ENCODE measurements around the gene BLOC1S4.
"Not testable (repeated sequence)": the region's sequence is repeated elsewhere in the genome, so short reads cannot be mapped to it uniquely, and the experiment has no call there.

BLOC1S4 gene

DNA sequence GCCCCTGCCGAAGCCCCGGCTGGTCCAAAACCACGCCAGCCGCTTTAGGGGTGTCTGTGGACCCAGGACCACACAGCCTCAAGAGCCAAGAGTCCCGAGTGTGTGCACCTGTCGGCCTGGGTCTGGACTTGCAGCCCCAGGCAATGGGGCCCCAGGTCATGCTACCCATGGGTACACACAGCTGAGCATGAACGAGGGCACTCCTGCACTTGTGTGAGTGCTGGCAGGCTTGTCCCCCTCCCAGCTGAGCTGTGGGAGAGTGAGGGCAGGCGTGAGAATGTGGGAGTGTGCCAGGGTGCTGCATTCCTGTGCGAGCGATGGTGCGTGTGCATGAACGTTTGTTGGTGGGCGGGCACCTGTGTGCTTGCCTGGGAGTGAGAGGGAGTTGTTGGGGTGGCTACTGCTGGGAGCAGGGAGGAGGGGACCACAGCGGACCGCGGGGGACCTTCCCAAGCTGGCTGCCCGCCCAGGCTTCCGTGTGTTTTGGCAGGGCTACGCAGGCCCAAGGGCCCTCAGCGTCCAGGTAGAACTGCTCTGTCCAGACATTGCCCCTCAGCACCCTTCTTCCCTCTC is 30.8 kb downstream of the BLOC1S4 start:
- DNase-seq, result no peak

DNA sequence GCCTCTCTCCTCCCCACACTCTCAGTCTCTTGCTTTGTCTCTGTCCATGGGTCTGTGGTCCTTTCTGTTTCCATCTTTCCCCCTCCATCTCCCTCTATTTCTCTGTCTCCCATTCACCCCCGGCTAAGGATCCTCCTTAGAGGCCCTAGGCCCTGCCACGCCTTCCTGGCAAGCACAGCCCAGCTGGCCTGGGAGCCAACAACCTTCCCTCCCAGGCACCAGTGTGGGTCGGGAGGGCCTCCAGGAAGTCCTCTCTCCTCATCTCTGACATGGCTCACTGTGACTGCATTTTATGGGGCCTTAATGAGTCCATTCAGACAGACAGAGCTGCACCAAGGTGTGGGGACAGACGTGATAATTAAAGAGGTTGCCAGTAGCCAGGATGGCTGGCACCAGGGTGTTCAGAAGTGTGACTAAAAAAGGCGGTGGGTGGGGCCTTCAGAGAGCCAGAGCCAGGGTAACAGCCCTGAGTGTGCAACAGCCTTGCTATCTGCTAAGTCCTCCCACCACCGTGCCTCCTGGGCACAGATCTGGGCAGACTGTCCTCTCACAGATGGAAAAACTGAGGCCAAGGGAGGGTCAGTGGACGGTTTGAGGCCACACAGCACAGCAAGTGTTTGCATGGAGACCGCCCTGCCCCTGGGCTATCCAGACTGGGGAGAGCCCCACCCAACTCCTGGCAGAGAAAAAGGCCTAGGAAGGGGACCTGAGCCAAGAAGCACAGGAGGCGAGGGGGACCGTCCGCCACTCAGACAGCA is 31.5 kb downstream of the BLOC1S4 start:
- no peak for DNase-seq

DNA sequence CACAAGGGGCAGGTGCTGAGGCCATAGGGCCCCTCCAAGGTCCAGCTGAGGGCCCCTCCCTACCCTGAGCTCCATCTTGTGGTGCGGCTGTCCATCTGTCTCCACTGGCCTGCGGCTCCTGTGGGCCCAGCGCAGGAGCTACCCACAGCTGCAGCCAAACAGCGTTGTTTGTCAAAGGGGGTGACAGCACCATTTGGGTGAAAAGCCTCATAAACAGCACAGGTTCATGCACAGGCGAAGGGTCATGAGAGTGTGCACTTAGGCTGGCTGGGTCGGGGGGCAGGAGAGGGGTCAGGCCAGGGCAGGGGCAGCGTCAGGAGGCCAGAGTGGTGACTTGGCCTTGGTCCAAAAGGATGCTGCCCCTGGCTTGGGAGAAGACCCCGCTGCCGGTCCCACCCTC is 32.3 kb downstream of the BLOC1S4 start:
- no peak for DNase-seq

DNA sequence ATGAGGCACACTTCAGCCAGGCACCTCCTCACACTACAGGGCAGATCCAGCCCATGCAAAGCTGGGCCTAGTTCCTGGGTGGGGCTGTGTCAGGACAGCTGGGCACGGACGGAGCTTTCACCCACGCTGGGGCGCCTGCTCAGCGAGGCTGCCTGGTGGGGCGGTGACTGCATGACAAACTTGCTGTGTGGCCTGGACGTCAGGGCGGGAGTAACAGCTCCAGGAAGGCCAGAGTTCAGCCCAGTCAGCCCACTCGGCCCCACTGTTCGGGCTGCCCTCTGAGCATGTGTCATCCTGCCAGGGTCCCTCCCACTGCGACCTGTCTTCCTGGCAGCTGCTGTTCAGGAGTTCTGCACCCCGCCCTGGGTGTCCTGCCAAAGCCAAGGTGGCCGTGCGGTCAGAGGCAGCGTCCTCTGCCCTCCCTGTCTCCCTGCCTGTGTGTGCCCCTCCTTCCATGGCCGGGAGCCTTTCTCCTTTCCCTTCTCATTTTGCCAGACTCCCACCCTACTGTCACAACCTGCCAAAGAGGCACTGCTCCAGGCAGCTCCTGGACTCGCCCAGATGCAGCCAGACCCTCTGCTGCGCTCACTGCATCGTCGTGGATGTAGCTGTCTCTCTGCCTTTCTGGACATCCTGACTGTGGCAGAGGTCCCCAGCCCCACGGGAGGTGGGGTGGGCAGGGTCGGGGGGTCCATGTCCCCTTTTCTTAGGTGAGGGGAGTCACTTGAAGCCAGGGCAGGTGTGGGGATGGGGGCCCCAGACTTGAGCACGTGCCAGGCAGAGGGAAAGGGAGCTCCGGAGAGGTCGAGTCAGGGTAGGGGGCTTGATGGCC is 33.6 kb downstream of the BLOC1S4 start:
- no peak for DNase-seq

DNA sequence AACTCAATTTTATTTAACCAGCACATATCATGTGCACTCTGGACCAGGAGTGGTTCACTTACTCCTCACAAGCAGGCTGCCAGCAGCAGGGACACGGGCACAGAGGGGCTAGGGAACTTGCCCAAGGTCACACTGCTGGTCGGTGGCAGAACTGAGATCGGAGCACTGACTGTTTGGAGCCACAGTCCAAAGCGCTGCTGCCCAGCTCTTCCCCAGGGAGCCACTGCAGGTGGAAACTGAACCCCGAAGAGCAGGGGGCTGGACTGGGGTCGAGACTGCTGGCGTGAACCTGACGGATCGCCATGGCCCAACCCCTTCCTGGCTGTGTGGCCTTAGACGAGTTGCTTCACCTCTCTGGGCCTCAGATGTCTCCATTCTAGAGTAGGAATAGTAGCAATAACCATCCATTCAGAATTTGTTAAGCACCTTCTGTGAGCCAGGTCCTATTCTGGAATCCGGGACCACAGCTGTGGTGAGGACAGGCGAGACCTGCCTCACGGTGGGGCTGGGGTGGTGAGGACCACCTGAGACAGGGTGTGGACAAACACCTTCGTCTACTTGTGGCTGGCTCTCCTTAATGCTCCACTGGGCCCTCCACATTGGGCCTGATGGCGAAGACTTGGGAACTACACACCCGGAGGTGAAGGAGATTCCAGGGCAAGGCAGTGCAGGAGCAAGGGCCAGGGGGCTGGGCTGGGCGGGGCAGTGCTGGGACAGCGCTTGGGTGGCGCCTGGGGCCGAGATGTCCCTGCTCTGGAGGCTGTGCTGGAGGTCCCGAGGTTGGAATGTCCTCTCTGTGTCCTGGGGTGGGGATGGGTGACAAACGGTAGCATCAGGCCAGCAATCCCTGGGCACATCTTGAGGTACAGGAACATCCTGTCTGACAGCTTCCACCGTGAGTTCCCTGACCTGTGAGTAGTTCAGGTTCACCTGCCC is 34.6 kb downstream of the BLOC1S4 start:
- no peak for DNase-seq

DNA sequence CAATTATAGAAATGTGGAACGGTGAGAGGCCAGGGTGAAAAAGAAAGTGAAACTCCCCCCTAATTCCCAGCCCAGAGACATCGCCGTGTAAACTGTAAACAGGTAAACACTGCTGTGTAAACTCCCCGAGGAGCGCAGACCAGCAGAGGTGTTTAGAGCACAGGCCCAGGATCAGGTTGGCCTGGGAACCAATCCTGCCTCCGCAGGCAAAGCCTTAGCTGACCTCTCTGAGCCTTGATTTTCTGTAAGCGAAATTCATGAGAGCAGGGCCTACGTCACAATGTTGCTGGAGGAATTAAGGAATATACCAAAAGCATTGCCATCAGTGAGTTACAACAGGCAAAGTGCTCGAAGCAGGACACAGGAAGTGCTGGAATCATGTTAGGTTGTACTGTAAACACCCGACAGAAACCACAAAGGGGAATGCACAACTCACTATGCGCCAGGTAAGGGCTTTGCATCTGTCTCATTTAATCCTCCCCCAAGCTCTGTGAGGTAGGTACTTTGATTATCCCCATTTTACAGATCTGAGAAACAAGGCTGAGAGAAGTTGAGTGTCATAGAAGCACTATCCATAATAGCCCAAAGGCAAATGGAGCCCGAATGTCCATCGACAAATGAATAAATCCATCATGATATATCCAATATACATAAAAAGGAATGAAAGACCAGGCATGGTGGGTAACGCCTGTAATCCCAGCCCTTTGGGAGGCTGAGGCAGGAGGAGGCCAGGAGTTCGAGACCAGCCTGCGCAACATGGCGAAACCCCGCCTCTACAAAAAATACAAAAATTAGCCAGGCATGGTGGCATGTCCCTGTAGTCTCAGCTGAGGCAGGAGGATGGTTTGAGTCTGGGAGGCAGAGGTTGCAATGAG is 35.9 kb downstream of the BLOC1S4 start:
- DNase-seq, result no peak

DNA sequence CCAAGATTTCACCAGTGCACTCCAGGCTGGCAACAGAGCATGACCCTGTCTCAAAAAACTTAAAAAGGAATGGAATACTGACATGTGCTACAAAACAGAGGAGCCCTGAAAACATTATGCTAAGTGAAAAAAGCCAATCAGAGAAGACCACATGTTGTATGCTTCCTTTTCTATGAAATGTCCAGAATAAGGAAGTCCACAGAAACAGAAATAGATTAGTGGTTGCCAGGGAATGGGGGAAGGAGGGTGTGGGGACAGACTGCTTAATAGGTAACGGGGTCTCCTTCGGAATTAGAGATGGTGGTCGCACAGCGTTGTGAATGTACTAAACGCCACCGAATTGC is 36.5 kb downstream of the BLOC1S4 start:
- no peak for DNase-seq

DNA sequence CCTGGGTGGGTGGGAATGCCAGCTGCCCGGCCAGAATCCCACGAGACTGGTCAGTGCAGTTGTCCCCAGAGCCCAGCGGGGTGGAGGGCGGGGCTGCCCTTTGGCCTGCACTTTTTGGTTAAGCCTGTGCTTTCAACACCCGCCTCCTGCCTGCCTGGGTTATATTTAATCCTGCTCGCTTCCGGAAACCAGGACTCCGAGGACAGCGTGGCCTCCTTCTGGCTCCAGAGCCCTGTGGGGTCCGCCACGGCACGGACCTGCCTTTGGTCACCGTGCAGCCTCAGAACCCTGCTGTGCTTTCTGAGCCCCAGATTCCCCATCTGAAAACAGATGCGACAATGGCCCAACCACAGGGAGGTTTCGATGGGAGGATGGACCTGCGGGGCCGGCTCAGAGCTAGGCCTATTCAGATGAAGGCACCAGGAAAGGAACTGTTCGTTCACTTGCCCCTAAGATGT is 37.2 kb downstream of the BLOC1S4 start:
- no peak for DNase-seq

DNA sequence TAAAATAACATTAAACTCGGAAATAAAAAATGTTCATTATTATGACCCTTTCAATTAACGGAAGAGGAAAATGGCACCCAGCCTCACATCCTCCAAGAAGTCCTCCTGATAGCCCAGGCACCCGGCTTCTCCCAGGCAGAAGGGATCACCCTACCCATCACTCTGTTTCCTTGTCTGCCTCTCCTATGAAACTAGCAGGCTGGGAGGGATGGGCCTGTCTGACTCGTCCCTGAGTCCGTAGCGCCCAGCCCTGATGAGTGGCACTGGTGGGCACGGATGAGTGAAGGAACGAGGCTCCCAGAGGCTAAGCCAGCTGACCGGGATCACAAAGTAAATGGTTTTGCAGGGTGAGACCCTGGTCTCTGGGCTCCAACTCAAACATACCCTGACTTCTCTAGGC is 37.9 kb downstream of the BLOC1S4 start:
- DNase-seq, result no peak

DNA sequence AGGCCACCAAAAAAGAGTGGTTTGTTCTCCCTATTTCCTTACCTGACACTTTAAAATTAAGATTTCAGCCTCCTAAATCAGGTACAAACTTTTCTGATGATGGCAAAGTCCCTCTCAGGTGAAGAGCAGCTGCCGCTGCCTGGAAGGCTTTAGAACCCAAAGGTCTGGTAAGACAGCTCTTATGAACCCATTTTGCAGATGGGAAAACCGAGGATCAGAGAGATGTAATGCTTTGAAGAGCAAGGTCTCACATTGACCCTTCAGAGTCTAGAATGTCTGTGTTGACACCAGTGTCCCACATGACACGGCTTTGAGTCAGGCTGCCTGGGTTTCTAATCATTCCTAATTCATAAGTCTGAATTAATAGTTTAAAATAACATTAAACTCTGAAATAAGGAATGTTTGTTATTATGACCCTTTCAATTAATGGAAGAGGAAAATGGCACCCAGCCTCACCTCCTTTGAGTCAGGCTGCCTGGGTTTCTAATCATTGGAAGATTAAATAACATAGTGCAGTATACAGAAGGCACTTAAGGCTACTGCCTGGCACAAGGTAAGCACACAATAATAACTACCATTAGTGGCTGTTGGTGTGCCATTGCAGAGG is 38.6 kb downstream of the BLOC1S4 start:
- no peak for DNase-seq

DNA sequence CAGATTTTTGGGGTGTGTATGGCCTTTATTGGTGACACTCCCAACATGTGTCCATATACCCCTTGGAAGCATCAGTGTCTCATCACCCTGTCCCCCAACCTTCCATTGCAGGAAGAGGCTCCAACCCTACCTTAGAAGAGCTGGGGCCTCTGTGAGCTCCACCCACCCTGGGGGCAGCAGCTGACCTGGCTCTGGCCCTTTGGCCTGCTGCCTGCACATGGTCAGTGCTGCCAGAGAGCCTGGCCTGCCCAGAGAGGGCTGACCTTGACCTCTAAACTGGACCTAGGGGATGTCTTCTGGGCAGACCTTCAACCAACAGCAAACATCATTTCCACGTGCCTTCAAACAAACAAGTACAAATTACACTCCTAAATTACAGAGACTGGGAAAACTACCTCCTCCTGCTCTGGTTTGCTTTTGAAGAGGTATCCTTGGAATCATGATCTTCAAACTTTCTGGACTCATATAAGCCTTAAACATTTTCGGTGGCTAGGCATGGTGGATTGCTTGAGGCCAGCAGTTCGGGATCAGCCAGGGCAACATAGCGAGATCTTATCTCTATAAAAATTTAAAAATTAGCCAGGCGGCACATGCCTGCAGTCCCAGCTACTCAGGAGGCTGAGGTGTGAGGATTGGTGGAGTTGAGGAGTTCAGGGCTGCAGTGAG is 39.2 kb downstream of the BLOC1S4 start:
- DNase-seq, result no peak

DNA sequence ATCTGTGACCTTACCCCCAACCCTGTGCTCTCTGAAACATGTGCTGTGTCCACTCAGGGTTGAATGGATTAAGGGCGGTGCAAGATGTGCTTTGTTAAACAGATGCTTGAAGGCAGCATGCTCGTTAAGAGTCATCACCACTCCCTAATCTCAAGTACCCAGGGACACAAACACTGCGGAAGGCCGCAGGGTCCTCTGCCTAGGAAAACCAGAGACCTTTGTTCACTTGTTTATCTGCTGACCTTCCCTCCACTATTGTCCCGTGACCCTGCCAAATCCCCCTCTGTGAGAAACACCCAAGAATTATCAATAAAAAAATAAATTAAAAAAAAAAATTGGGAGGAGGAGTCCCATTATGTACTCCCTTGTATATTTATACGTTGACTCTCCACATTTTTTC is 40.4 kb downstream of the BLOC1S4 start:
- DNase-seq, result not testable (repeated sequence)

DNA sequence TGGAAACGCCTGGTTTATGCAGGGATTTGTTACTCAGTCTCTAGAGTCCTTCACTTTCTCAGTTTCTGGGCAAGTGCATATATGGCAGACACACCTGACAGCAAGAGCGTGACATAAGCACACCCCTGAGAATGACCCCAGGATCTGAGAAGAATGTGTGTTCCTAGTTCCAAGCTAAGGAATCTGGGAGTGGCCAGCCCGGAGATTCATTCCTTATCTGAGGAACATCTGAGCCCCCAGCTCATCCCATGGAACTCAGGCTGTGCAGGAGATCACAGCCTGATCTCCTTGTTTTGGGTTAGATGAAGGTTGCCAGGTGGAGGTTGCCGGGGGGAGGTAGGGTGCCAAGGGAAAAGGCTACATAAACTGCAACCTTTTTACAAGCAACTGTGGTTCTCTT is 42.8 kb downstream of the BLOC1S4 start:
- no peak for DNase-seq

DNA sequence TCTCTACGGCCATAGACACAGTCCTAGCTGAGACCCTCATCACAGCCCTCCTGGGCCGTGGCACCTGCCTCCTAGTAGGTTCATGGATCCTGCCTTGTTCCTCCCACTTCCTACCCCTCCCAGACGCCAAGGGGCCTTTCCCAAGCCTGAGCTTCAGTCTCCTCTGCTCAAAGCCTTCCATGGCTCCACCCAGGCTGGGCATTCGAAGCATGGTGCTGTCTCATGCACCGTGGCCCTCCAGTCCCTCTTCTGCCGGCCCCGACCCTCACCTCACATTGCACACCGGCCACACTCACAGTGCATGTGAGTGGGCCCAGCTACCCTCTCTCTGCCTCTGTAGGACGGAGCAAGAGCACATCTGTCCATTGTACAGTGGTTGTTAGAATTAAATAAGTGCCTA is 44.9 kb downstream of the BLOC1S4 start:
- DNase-seq, result no peak

DNA sequence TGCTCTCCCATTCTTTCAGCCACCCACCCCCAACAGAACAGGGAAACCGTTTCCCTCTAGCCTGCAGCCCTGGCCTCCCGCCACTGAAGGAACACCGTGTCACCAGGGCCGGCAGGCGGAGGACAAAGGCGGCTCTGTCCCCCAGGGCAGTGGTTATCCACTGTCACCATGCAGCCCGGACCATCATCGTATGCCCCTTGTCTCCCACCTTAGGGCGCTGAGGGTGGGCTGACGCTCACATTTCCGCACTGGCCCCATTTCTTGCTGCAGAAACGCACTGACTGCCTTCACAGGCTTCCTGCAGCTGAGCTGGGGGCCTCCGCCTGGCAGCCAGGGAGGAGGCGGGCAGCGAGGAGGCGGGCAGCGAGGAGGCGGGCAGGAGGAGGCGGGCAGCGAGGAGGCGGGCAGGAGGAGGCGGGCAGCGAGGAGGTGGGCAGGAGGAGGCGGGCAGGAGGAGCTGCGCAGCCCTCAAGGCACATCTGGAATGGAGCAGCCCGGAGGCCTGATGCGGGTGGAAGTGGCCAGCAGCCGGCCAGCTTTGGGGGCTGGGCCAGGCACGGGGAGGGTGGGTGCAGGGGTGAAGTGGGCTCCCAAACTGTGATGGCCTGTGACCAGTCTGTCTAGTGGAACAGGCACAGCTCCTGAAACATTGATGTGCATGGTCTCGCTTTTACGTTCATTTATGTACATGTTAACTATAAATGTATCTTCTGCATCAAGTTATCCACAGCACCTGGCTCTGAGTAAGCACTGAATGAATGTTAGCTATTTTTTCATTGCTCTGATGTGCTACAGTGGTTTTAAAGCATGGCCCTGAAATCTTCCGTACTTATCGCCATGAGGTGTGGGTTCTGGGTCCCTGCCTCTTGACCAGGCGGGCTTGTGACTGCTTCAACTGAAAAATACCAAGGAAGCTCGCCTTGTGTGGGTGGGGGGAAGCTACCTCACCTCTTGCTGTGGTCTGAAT is 46.0 kb downstream of the BLOC1S4 start:
- peak; percentile 19 for DNase-seq

DNA sequence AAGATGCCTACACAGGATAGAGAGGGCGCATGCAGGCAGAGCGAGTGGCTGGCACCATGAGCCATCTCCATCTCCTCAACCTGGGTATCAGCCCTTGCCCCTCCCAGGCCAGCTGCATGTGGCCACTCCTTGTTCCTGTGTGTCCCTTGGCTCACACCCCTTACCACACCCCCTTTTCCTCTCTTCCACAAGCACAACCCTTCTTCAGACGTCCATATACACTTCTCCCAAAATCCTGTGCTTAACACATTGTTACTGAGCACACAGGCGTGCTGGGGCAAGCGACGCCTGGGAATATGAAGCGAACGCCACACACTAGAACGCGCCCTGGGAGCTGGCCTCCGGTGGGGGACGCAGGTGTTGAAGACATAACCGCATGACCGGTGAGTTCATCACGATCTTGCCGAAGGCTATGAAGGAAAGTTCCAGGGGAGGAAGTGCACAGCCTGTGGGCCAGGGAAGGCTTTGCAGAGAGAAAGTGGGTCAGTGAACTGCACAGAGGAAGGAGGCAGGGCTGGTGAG is 47.4 kb downstream of the BLOC1S4 start:
- DNase-seq, result no peak

DNA sequence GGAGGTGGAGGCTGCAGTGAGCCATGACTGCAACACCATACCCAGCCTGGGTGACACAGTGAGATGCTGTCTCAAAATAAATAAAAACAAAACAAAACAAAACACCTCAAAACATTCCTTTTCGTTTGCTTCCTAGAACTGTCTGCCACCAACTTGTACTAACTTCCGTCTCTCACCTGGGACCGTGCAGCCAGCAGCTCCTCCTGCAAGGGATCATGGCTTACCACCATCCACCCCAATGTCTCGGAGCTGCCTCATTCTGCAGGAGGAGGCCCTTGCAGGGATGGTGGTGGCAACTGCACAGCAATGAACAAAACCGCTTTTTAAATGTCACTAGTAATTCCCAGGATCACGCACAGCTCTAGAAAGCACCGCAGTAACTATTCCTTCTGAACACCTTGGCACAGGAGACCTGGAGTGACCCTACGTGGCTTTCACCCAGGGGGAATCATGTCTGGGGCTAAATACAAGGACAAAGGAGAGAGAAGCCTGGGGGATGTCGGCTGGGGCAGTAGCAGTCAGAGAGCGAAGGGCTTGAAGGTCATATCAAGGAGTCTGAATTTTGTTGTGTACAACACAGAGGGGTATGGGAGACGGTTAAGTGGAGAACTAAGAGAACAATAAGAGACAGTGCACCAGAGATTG is 49.1 kb downstream of the BLOC1S4 start:
- DNase-seq, result no peak

DNA sequence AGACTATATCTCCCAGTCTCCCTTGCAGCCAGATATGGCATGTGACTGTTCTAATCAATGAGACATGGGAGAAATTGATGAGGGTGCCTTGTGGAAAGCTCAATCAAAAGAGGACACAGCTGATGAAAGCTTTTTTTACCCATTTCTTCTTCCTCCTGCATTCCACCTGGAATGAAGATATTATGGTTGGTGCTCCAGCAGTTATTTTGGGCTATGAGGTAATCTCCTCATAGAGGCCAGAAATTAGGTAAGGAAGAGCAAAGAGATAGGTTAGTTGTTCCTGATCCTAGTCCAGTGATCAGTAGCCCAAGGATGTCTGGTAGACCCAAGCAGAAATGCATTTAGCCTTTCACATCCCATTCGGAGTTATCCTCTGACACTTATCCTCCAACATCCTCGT is 49.7 kb downstream of the BLOC1S4 start:
- no peak for DNase-seq
